GM12875 (cell line): Measurements from ENCODE around the gene TTC23L.
"Not testable (repeated sequence)": the region's sequence is repeated elsewhere in the genome, so short reads cannot be mapped to it uniquely, and the experiment has no call there.

ENCODE experiments used
- H3K4me3 ChIP-seq: one replicate; pipeline ENCODE4 v1.5.1; 2011; ENCODE audit warnings: low read depth, low read length, control low read depth
- TF ChIP-seq, protein P1 (sequence below): IDR thresholded peaks from 2 replicates; pipeline ENCODE4 v1.5.1; 2011; ENCODE audit warnings: low read depth, mild to moderate bottlenecking, control low read depth, inconsistent platforms, low read length, moderate library complexity, borderline replicate concordance; ENCODE audit not compliant: insufficient read depth

Gene TTC23L

DNA sequence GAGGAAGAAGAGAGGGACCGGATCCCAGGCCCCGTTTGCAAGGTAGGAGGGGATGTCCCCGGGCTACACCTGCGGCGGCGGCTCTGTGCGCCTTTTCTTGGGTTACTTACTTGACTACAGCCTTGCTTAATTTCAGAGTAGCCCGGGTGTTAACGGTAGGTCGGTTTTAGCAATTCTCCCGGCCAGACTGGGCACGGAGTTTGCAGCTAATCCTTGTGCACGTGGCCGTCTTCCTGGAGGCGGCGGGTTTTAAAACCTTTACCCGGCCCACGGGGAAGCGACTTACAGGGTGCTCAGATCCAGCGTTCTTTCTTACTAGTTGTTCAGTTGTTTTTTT is 76.9 kb downstream of the TTC23L start:
- TF ChIP-seq, protein P1, sequence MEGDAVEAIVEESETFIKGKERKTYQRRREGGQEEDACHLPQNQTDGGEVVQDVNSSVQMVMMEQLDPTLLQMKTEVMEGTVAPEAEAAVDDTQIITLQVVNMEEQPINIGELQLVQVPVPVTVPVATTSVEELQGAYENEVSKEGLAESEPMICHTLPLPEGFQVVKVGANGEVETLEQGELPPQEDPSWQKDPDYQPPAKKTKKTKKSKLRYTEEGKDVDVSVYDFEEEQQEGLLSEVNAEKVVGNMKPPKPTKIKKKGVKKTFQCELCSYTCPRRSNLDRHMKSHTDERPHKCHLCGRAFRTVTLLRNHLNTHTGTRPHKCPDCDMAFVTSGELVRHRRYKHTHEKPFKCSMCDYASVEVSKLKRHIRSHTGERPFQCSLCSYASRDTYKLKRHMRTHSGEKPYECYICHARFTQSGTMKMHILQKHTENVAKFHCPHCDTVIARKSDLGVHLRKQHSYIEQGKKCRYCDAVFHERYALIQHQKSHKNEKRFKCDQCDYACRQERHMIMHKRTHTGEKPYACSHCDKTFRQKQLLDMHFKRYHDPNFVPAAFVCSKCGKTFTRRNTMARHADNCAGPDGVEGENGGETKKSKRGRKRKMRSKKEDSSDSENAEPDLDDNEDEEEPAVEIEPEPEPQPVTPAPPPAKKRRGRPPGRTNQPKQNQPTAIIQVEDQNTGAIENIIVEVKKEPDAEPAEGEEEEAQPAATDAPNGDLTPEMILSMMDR, result no peak
- H3K4me3 ChIP-seq, result peak overlapping the region; percentile 76

DNA sequence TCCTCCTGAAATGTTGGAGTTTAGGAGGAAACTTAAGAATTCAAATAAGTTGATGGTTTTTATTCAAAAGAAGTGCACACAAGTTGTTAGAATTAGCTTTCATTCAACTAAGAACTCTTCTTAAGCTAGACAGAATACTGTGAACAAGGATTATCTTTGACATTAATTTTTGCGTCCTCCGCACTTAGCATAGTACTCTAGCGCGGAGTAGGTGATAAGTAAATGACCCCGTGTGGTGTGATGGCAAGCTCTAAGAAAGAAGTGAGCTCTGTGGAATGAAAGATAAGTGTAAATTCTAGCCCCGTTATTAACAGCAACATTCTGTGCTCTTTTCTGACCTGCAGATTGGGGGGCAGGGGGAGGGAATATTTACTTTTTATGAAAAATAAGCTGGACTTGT is 77.6 kb downstream of the TTC23L start:
- TF ChIP-seq, protein P1, result no peak
- H3K4me3 ChIP-seq, result peak overlapping the region; percentile 76

DNA sequence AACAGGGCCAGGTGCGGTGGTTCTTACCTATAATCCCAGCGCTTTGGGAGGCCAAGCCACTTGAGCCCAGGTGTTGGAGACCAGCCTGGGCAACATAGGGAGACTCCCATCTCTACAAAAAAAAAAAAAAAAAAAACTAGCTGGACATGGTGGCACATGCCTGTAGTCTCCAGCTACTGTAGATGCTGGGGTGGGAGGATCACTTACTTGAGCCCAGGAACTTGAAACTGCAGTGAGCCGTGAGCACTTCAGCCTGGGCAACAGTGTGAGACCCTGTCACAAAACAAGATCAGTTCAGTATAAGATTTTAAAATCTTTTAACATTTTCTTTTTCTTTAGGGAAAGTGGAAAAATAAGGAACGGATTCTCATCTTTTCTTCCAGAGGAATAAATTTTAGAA is 79.1 kb downstream of the TTC23L start:
- TF ChIP-seq, protein P1, result no peak
- no peak overlapping the region for H3K4me3 ChIP-seq

DNA sequence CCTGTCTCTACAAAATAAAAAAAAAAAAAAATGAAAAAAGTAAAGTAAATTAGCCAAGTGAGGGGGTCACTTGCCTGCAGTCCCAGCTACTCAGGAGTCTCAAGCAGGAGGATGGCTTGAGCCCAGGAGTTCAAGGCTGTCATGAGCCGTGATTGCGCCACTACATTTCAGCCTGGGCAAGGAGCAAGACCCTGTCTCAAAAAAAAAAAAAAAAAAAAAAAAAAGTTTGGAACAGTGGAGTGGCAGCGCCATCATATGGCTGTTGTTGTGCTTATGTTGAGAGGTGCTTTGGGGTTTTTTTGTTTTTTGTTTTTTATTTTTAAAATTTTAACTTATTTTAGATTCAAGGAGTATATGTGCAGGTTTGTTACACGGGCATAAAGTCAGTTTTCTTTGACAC is 80.1 kb downstream of the TTC23L start:
- TF ChIP-seq, protein P1, result peak; percentile 12; the same call in 1 of the 2 replicates
- H3K4me3 ChIP-seq, result no peak overlapping the region

DNA sequence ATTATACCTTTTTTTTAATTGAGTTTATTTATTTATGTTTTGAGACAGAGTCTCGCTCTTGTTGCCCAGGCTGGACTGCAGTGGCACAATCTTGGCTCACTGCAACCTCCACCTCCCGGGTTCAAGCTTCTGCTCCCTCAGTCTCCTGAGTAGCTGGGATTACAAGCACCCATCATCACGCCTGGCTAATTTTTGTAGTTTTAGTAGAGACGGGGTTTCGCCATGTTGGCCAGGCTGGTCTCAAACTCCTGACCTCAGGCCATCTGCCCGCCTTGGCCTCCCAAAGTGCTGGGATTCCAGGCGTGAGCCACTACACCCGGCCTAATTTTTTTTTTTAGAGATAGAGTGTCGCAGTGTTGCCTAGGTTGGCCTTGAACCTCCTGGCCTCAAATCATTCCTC is 84.3 kb downstream of the TTC23L start:
- not testable (repeated sequence) for H3K4me3 ChIP-seq

DNA sequence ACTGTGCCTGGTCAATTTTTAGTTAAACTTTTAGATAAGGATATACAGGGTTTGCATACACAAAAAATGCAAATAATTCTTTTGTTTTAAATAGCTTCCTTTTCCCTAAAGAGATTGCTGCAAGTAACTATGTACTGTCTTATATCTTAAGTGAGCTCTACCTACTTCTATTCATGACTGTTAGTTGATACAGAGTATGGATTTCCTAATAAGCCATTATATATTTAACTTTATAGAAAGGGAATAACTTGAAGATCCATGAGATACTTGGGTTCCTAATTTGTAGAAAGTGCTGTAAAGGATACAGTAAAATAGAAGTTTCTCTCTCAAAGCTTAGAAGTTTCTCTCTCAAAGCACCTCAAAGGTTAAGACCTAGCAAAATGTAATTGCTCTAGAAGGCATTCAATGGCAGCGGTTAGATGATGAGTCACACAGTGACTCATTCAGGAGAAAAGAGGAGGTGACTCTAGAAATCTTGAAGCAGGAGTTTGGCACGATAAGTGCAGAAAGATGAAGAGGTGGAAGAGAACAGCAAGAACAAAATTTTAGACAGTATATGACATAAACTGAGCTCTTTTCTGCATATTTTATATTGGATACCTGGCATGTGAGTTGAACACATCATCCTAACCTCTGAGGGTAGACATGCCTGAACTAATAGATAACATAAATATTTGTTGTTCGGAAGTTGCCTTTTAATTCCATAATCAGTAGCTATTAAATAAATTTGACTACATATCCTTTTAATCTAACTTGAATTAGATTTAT is 84.9 kb downstream of the TTC23L start:
- TF ChIP-seq, protein P1, result no peak
- H3K4me3 ChIP-seq, result no peak overlapping the region

DNA sequence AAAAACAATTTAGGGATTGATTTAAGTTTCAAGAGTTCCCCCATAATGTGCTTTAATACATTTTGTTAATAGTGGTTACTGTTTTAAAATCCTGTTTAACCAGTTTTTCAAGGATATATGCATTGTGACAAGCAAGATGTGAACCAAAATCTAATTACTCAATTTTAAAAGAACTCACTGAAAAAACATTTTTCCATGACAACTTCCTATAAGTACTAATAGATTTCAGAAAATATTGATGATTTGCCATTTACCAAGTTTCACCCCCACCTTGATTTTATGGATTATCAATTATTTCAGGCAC is 85.5 kb downstream of the TTC23L start:
- no peak overlapping the region for H3K4me3 ChIP-seq
- TF ChIP-seq, protein P1, result no peak
